HG03439 (cell line): ENCODE measurements around the gene DUS1L.

ENCODE experiments used
- ATAC-seq: cut with Tn5 transposase; IDR thresholded peaks from one replicate; pipeline ENCODE4 v1.9.1; 2021; ENCODE audit warnings: mild to moderate bottlenecking, moderate library complexity; ENCODE audit not compliant: unreplicated experiment

DUS1L gene

GRCh38 chr17:82065638-82066303, at the start of gene DUS1L:
Gene DUS1L (minus strand): TSS chr17:82065804. CDS start chr17:82065059, 745 bp downstream.
- no peak for ATAC-seq

GRCh38 chr17:82114872-82115271, 49.3 kb upstream of the DUS1L start:
- ATAC-seq: no peak

- no peak for ATAC-seq
Observed at GRCh38 chr17:82114447-82114846, 48.8 kb upstream of the DUS1L start.

- no peak for ATAC-seq
Observed at GRCh38 chr17:82113941-82114340, 48.3 kb upstream of the DUS1L start.

- ATAC-seq: no peak
Observed at GRCh38 chr17:82113422-82113821, 47.8 kb upstream of the DUS1L start.

- ATAC-seq: no peak
Observed at GRCh38 chr17:82112914-82113311, 47.3 kb upstream of the DUS1L start.

GRCh38 chr17:82112181-82112913, 46.7 kb upstream of the DUS1L start:
- ATAC-seq: no peak

- ATAC-seq: no peak
Observed at GRCh38 chr17:82110298-82110697, 44.7 kb upstream of the DUS1L start.

- ATAC-seq: no peak
Observed at GRCh38 chr17:82108961-82109475, 43.4 kb upstream of the DUS1L start.

GRCh38 chr17:82108496-82108945, 42.9 kb upstream of the DUS1L start:
- no peak for ATAC-seq

- no peak for ATAC-seq
Observed at GRCh38 chr17:82108038-82108437, 42.4 kb upstream of the DUS1L start.

- ATAC-seq: no peak
Observed at GRCh38 chr17:82107341-82107860, 41.8 kb upstream of the DUS1L start.

GRCh38 chr17:82106688-82107305, 41.2 kb upstream of the DUS1L start:
- no peak for ATAC-seq

- ATAC-seq: peak; percentile 64
Observed at GRCh38 chr17:82105882-82106687, 40.5 kb upstream of the DUS1L start.

GRCh38 chr17:82105417-82105881, 39.8 kb upstream of the DUS1L start:
- ATAC-seq: no peak

GRCh38 chr17:82104797-82105416, 39.3 kb upstream of the DUS1L start:
- no peak for ATAC-seq

GRCh38 chr17:82103553-82104451, 38.2 kb upstream of the DUS1L start:
- no peak for ATAC-seq

- no peak for ATAC-seq
Observed at GRCh38 chr17:82101767-82102679, 36.4 kb upstream of the DUS1L start.
